SK-N-SH (cell line): ENCODE data around the gene PPP6R2. TPM values are rescaled to one million over a fixed set of nuclear protein-coding genes. Genes with fewer than 3 reads are reported as not detected.

Experiments used
- CTCF ChIA-PET: fragments of 300-600, 350-600 bp; formaldehyde crosslinking; extraction: SDS; loops from one replicate; lab custom pipeline; 2021; lab: Yijun Ruan, JAX
- POLR2A ChIA-PET: fragments of 350-600 bp; sonication (Branson Sonifier 250); formaldehyde crosslinking; extraction: SDS; loops from one replicate; lab custom pipeline; 2020; ENCODE audit warnings: antibody characterized with exemption, inconsistent platforms; lab: Yijun Ruan, JAX
- DNase-seq: peaks from one replicate; pipeline ENCODE4 v3.0.0; 2012
- H2AFZ ChIP-seq: fragments of 200-600 bp; sonication (generic); 2 replicates; pipeline ENCODE4 v1.8.1; 2016; ENCODE audit warnings: antibody characterized with exemption, mild to moderate bottlenecking, low read depth
- H3F3A ChIP-seq: fragments of 200-600 bp; sonication (generic); replicated peaks from 2 replicates; pipeline ENCODE3; 2016; ENCODE audit warnings: antibody characterized with exemption, mild to moderate bottlenecking; ENCODE audit not compliant: insufficient read depth
- H3K27ac ChIP-seq, 2 experiments: fragments of 200-500 bp in 1 of 2; fragments of 200-600 bp in 1 of 2; sonication (Bioruptor generic) in 1 of 2; sonication (generic), shearing (Covaris generic) in 1 of 2; 2 replicates each; pipeline versions ENCODE4 v1.5.1 to v1.6.1; 2014 to 2016; ENCODE audit warnings: low read depth in 2 of 2, inconsistent platforms in 1 of 2, low read length in 1 of 2, mild to moderate bottlenecking in 1 of 2, mixed read lengths in 1 of 2
- H3K27me3 ChIP-seq: fragments of 200-600 bp; sonication (generic), shearing (Covaris generic); 2 replicates; pipeline ENCODE4 v1.6.1; 2016; ENCODE audit warnings: mixed run types; ENCODE audit not compliant: insufficient read depth
- H3K36me3 ChIP-seq, 2 experiments: fragments of 200-500 bp in 1 of 2; fragments of 200-600 bp in 1 of 2; sonication (Bioruptor generic) in 1 of 2; sonication (generic) in 1 of 2; replicated peaks in 1 of 2; 2 replicates each; pipeline versions ENCODE3 to v1.5.1; 2014 to 2016; ENCODE audit warnings: low read length in 1 of 2, mild to moderate bottlenecking in 1 of 2; ENCODE audit not compliant: insufficient read depth in 2 of 2, control insufficient read depth in 1 of 2
- H3K4me1 ChIP-seq, 2 experiments: fragments of 200-500 bp in 1 of 2; fragments of 200-600 bp in 1 of 2; sonication (Bioruptor generic) in 1 of 2; sonication (generic), shearing (Covaris generic) in 1 of 2; 2 replicates each; pipeline versions ENCODE4 v1.5.1 to v1.6.1; 2014 to 2016; ENCODE audit warnings: low read depth in 1 of 2, low read length in 1 of 2, mixed run types in 1 of 2; ENCODE audit not compliant: insufficient read depth in 2 of 2, control insufficient read depth in 1 of 2
- H3K4me2 ChIP-seq: fragments of 200-600 bp; sonication (generic), shearing (Covaris generic); 2 replicates; pipeline ENCODE4 v1.6.1; 2017; ENCODE audit warnings: mixed run types
- H3K4me3 ChIP-seq, 2 experiments: fragments of 200-500 bp in 1 of 2; fragments of 200-600 bp in 1 of 2; sonication (Bioruptor generic) in 1 of 2; sonication (generic), shearing (Covaris generic) in 1 of 2; 2 replicates each; pipeline versions ENCODE4 v1.5.1 to v1.8.1; 2014 to 2016; ENCODE audit warnings: low read depth in 2 of 2, inconsistent platforms in 1 of 2, low read length in 1 of 2, mild to moderate bottlenecking in 1 of 2, mixed read lengths in 1 of 2, moderate library complexity in 1 of 2
- H3K79me2 ChIP-seq: fragments of 200-600 bp; sonication (generic); 2 replicates; pipeline ENCODE4 v1.8.1; 2017; ENCODE audit warnings: mild to moderate bottlenecking; ENCODE audit not compliant: insufficient read depth
- H3K9ac ChIP-seq: fragments of 200-600 bp; sonication (generic); 2 replicates; pipeline ENCODE4 v1.6.1; 2017; ENCODE audit warnings: mixed run types
- H3K9me2 ChIP-seq: fragments of 200-600 bp; sonication (generic); 2 replicates; pipeline ENCODE4 v1.6.1; 2017; ENCODE audit warnings: mixed run types
- H3K9me3 ChIP-seq: fragments of 200-600 bp; sonication (generic); 2 replicates; pipeline ENCODE4 v1.6.1; 2017; ENCODE audit warnings: mixed run types, mild to moderate bottlenecking, moderate library complexity
- H4K20me1 ChIP-seq: fragments of 200-600 bp; sonication (generic); 2 replicates; pipeline ENCODE4 v1.6.1; 2017; ENCODE audit warnings: mild to moderate bottlenecking, mixed run types; ENCODE audit not compliant: insufficient read depth
- FOSL2 ChIP-seq: IDR thresholded peaks from 2 replicates; pipeline ENCODE4 v1.4.0; 2012; ENCODE audit warnings: low read depth, mild to moderate bottlenecking, moderate library complexity, borderline replicate concordance
- FOXJ3 ChIP-seq: sonication (generic); formaldehyde crosslinking; IDR thresholded peaks from 2 replicates; pipeline ENCODE4 v1.5.1; 2020; ENCODE audit warnings: mild to moderate bottlenecking, missing genetic modification reagents
- MEF2A ChIP-seq: IDR thresholded peaks from 2 replicates; pipeline ENCODE4 v1.4.0; 2012; ENCODE audit warnings: low read depth, borderline replicate concordance
- MXI1 ChIP-seq: IDR thresholded peaks from 2 replicates; pipeline ENCODE4 v1.6.1; 2012; ENCODE audit warnings: mild to moderate bottlenecking, low read depth, low read length, improper control_type of control experiment
- NFIC ChIP-seq: IDR thresholded peaks from 2 replicates; pipeline ENCODE4 v1.4.0; 2012; ENCODE audit warnings: borderline replicate concordance
- RFX5 ChIP-seq: IDR thresholded peaks from 2 replicates; pipeline ENCODE4 v1.6.1; 2012; ENCODE audit warnings: mild to moderate bottlenecking, improper control_type of control experiment, low read length
- RXRA ChIP-seq: IDR thresholded peaks from 2 replicates; pipeline ENCODE4 v1.4.0; 2012; ENCODE audit warnings: low read depth, mild to moderate bottlenecking, borderline replicate concordance
- SIN3A ChIP-seq: IDR thresholded peaks from 2 replicates; pipeline ENCODE4 v1.6.1; 2012; ENCODE audit warnings: low read depth, mild to moderate bottlenecking, low read length, moderate library complexity, borderline replicate concordance
- TAF1 ChIP-seq: IDR thresholded peaks from 2 replicates; pipeline ENCODE4 v1.6.1; 2012; ENCODE audit warnings: low read depth, mild to moderate bottlenecking, low read length, moderate library complexity, borderline replicate concordance
- TCF12 ChIP-seq: IDR thresholded peaks from 2 replicates; pipeline ENCODE4 v1.4.0; 2012
- TEAD4 ChIP-seq: IDR thresholded peaks from 2 replicates; pipeline ENCODE4 v1.4.0; 2012; ENCODE audit warnings: mild to moderate bottlenecking, borderline replicate concordance; ENCODE audit not compliant: insufficient read depth
- WGBS: methylation state at CpG from one replicate; pipeline ENCODE4 v1.1.6; 2017; ENCODE audit warnings: low lambda C conversion rate; 5-methylcytosine and 5-hydroxymethylcytosine counted together
- polyA plus RNA-seq, 3 experiments: library from polyadenylated mRNA; depleted of rRNA; stranded (reverse); fragments of >200 nt; gene quantifications; 2 replicates each; pipeline ENCODE4 v1.2.3, GENCODE V29; 2012
- TF ChIP-seq, protein P1 (sequence below): IDR thresholded peaks from 2 replicates; pipeline ENCODE4 v1.6.1; 2012; ENCODE audit warnings: mild to moderate bottlenecking, low read depth, low read length, moderate library complexity
- TF ChIP-seq, protein P2 (sequence below): IDR thresholded peaks from 2 replicates; pipeline ENCODE4 v1.4.0; 2012; ENCODE audit warnings: low read depth
- TF ChIP-seq, protein P3 (sequence below): IDR thresholded peaks from 2 replicates; pipeline ENCODE4 v1.4.0; 2012; ENCODE audit warnings: low read depth, borderline replicate concordance
- TF ChIP-seq, protein P4 (sequence below): IDR thresholded peaks from 2 replicates; pipeline ENCODE4; 2012
- TF ChIP-seq, protein P5 (sequence below): fragments of 150-350 bp; IDR thresholded peaks from 2 replicates; pipeline ENCODE4 v1.6.1; 2016; ENCODE audit warnings: mild to moderate bottlenecking, low read depth, low read length

Gene PPP6R2
- polyA plus RNA-seq, 1 of the 3 experiments (the other 2 are of a cell fraction) = 45.7 TPM

DNA sequence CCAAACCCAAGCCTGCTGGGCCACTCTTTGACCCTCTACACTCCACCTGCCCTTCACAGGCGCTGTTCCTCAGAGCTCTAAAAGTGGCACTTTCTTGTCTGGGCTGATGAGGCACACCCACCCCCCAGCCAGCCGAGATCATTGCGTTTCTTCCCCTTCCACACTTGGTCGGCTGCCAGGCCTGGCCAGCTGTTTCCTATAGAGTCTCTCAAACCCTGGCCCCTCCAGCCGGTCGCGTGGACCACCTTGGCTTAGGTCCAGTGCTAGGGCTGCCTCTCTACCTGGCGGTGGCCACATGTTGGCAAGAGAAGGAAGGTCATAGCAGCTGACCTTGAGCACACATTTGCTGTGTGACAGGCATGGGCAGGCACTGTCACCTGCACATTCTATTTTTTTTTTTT is 60.6 kb downstream of the PPP6R2 start:
- CTCF ChIA-PET = interaction anchor here (0.6 to 1.6 kb wide), 6 partner anchors 38 to 217 kb away, joined by 3 to 5 read pairs (median 4); no protein-coding TSS in a partner anchor
- Histone ChIP-seq H3K4me3 (no peak overlapping the region), H4K20me1 (peaks cover 4% of the 10 kb centered on the region; the same call in 1 of the 2 replicates), H3K4me2 (no peak overlapping the region), H3F3A (peaks cover 8% of the 10 kb centered on the region), H3K27ac (peak overlapping the region in 1 of 2 experiments; percentile 7; a peak in 1 of 4 replicates), H3K9me2 (no peaks in the 10 kb centered on the region), H3K79me2 (peaks cover 16% of the 10 kb centered on the region; the same call in 1 of the 2 replicates), H3K9me3 (no peaks in the 10 kb centered on the region), H2AFZ (no peak overlapping the region), H3K27me3 (no peaks in the 10 kb centered on the region), H3K4me1 (peaks cover 0 to 16% of the 10 kb centered on the region in 2 experiments; a peak in 1 of 4 replicates), H3K9ac (no peak overlapping the region), H3K36me3 (peaks cover 3 to 6% of the 10 kb centered on the region in 2 experiments)
- WGBS = 77% methylated on average over 8 of the region's 8 CpGs
- no peak for TF ChIP-seq RFX5
- TF ChIP-seq, protein P1, sequence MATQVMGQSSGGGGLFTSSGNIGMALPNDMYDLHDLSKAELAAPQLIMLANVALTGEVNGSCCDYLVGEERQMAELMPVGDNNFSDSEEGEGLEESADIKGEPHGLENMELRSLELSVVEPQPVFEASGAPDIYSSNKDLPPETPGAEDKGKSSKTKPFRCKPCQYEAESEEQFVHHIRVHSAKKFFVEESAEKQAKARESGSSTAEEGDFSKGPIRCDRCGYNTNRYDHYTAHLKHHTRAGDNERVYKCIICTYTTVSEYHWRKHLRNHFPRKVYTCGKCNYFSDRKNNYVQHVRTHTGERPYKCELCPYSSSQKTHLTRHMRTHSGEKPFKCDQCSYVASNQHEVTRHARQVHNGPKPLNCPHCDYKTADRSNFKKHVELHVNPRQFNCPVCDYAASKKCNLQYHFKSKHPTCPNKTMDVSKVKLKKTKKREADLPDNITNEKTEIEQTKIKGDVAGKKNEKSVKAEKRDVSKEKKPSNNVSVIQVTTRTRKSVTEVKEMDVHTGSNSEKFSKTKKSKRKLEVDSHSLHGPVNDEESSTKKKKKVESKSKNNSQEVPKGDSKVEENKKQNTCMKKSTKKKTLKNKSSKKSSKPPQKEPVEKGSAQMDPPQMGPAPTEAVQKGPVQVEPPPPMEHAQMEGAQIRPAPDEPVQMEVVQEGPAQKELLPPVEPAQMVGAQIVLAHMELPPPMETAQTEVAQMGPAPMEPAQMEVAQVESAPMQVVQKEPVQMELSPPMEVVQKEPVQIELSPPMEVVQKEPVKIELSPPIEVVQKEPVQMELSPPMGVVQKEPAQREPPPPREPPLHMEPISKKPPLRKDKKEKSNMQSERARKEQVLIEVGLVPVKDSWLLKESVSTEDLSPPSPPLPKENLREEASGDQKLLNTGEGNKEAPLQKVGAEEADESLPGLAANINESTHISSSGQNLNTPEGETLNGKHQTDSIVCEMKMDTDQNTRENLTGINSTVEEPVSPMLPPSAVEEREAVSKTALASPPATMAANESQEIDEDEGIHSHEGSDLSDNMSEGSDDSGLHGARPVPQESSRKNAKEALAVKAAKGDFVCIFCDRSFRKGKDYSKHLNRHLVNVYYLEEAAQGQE = no peak
- TF ChIP-seq, protein P2, sequence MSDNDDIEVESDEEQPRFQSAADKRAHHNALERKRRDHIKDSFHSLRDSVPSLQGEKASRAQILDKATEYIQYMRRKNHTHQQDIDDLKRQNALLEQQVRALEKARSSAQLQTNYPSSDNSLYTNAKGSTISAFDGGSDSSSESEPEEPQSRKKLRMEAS = no peak
- no peak for TF ChIP-seq RXRA
- no peak for TF ChIP-seq TEAD4
- no peak for TF ChIP-seq FOSL2
- TF ChIP-seq TAF1 = no peak
- TF ChIP-seq TCF12 = no peak
- no peak for TF ChIP-seq SIN3A
- TF ChIP-seq, protein P3, sequence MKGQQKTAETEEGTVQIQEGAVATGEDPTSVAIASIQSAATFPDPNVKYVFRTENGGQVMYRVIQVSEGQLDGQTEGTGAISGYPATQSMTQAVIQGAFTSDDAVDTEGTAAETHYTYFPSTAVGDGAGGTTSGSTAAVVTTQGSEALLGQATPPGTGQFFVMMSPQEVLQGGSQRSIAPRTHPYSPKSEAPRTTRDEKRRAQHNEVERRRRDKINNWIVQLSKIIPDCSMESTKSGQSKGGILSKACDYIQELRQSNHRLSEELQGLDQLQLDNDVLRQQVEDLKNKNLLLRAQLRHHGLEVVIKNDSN = no peak
- no peak for TF ChIP-seq FOXJ3 (CRISPR knock-in tag)
- TF ChIP-seq MXI1 = peak; percentile 55; the same call in 1 of the 2 replicates
- 0 out of 2 replicates have a peak, but pooled peaks have one; percentile 11 for TF ChIP-seq NFIC
- no peak for TF ChIP-seq MEF2A
- TF ChIP-seq, protein P4, sequence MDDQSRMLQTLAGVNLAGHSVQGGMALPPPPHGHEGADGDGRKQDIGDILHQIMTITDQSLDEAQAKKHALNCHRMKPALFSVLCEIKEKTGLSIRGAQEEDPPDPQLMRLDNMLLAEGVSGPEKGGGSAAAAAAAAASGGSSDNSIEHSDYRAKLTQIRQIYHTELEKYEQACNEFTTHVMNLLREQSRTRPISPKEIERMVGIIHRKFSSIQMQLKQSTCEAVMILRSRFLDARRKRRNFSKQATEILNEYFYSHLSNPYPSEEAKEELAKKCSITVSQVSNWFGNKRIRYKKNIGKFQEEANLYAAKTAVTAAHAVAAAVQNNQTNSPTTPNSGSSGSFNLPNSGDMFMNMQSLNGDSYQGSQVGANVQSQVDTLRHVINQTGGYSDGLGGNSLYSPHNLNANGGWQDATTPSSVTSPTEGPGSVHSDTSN = no peak
- TF ChIP-seq, protein P5, sequence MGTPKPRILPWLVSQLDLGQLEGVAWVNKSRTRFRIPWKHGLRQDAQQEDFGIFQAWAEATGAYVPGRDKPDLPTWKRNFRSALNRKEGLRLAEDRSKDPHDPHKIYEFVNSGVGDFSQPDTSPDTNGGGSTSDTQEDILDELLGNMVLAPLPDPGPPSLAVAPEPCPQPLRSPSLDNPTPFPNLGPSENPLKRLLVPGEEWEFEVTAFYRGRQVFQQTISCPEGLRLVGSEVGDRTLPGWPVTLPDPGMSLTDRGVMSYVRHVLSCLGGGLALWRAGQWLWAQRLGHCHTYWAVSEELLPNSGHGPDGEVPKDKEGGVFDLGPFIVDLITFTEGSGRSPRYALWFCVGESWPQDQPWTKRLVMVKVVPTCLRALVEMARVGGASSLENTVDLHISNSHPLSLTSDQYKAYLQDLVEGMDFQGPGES = no peak
- POLR2A ChIA-PET = interaction anchor here (0.6 to 1.0 kb wide), 2 partner anchors 25 to 122 kb away, joined by 3 read pairs; partner anchors contain the start of gene SCO2
- DNase-seq = peak; percentile 77
